Muscle of arm (tissue), 12 donors: ENCODE results near the gene SPSB1. TPM values are rescaled to one million over a fixed set of nuclear protein-coding genes. Genes with fewer than 3 reads are reported as not detected.

Experiments
- DNase-seq: peaks from one replicate; pipeline ENCODE4 v3.0.0-alpha.2; 2013
- polyA plus RNA-seq, 12 donors: library from polyadenylated mRNA; unstranded; fragments of 120-200 nt; gene quantifications; one replicate each; pipeline ENCODE4 v1.2.1, GENCODE V29; 2013; ENCODE audit not compliant: insufficient read length in 12 of 12

The SPSB1 gene
- polyA plus RNA-seq, 12 donors: 5.4 to 11.4 (median 7.0) TPM; not detected in 1

- peak; percentile 58 for DNase-seq
Observed at GRCh38 chr1:9278116-9278515, 14.6 kb upstream of the SPSB1 start.

- no peak for DNase-seq
Observed at GRCh38 chr1:9278585-9279153, 14.0 kb upstream of the SPSB1 start.

GRCh38 chr1:9279172-9279840, 13.4 kb upstream of the SPSB1 start:
- DNase-seq: no peak

GRCh38 chr1:9280015-9280860, 12.5 kb upstream of the SPSB1 start:
- DNase-seq: no peak

- DNase-seq: no peak
Observed at GRCh38 chr1:9281071-9281827, 11.4 kb upstream of the SPSB1 start.

GRCh38 chr1:9281908-9282695, 10.6 kb upstream of the SPSB1 start:
- no peak for DNase-seq

- DNase-seq: no peak
Observed at GRCh38 chr1:9282696-9282955, 10.1 kb upstream of the SPSB1 start.

GRCh38 chr1:9284061-9284460, 8.6 kb upstream of the SPSB1 start:
- no peak for DNase-seq

GRCh38 chr1:9286556-9286955, 6.1 kb upstream of the SPSB1 start:
- DNase-seq: no peak

GRCh38 chr1:9289090-9289534, 3.6 kb upstream of the SPSB1 start:
- DNase-seq: peak; percentile 56

- no peak for DNase-seq
Observed at GRCh38 chr1:9289711-9290485, 2.8 kb upstream of the SPSB1 start.

- DNase-seq: peak; percentile 86
Observed at GRCh38 chr1:9291914-9292360, 757 bp upstream of the SPSB1 start.

- no peak for DNase-seq
Observed at GRCh38 chr1:9293241-9293532, 493 bp downstream of the SPSB1 start.

GRCh38 chr1:9293533-9294404, 1.1 kb downstream of the SPSB1 start:
- DNase-seq: peak; percentile 39

- DNase-seq: no peak
Observed at GRCh38 chr1:9294405-9294773, 1.7 kb downstream of the SPSB1 start.

- DNase-seq: peak; percentile 62
Observed at GRCh38 chr1:9294910-9295636, 2.4 kb downstream of the SPSB1 start.

- no peak for DNase-seq
Observed at GRCh38 chr1:9295884-9296283, 3.2 kb downstream of the SPSB1 start.

GRCh38 chr1:9296850-9297249, 4.2 kb downstream of the SPSB1 start:
- no peak for DNase-seq

- DNase-seq: no peak
Observed at GRCh38 chr1:9297831-9298230, 5.1 kb downstream of the SPSB1 start.
